HG02973 (cell line): ENCODE measurements around the gene C19orf81.

Experiments used
- ATAC-seq: cut with Tn5 transposase; IDR thresholded peaks from one replicate; pipeline ENCODE4 v1.9.1; 2021; ENCODE audit warnings: moderate library complexity; ENCODE audit not compliant: unreplicated experiment

Gene C19orf81

GRCh38 chr19:50629194-50629593 lies 20.1 kb upstream of the C19orf81 start:
- ATAC-seq, result no peak

DNA sequence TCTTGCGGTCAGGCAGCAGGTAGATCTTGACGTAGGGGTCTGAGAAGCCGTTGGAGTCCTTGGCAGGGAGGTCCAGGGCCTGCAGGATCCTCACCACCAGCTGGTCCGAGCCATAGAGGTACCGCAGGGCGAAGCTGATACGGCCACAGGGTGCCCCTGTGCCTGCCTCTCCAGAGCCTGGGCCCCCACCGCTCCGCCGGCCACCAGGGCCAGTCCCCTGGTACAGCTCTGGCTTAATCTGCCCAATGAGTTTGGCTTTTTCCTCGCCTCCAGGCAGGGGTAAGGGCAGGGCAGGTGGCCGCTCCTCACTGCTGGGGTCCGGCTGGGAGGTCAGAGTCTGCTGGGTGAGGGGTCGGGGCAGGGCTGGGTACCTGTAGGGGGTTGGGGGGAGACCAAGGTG lies 19.4 kb upstream of the C19orf81 start:
- no peak for ATAC-seq

DNA sequence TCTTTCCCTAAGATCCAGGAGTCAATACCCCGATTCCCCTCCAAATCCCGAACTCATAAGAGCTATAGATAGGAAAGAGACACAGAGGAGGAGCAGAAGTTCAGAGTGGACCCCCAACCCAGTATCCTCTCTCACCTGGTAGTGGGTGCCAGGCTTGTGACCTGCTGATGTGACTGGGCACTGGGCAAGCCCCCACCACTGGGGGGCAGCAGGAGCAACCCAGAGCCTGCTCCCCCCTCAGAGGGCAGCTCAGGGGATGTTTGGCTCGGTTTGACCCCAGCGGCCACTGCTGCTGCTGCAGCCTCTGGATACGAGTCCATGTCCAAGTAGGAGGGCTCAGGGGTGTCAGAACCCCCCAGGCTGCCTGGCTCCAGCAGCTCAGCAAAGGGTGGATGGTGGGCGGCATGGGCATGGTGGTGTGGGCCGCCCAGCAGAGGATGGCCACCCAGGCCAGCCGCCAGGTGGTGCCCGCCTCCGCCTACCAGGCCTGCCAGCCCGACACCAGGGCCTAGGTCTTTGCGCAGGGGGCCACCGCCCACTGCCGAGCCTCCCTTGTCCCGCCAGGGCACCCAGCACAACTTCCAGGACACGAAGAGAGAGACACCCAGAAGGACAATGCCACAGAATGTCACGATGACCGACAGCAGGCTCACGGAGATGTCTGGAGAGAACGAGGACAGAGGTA lies 17.0 kb upstream of the C19orf81 start:
- ATAC-seq, result no peak

DNA sequence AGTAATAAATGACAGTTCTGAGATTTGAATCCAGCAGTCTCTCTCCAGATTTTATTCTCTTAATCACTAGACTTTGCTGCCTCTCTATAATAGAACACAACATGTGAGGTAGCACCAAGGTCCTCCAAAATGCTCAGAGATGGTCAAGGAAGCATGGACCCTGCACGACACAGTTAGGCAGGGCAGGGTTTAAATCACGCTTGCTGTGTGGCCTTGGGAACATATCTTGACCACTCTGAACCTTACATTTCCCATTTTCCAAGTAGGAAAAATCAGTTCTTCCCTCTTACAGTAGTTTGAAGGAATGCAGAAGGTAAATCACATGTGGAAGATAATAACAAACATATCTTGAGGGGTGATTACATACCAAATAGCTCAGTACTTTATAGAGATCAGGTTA lies 15.9 kb upstream of the C19orf81 start:
- no peak for ATAC-seq

GRCh38 chr19:50633973-50634372 lies 15.3 kb upstream of the C19orf81 start:
- no peak for ATAC-seq

DNA sequence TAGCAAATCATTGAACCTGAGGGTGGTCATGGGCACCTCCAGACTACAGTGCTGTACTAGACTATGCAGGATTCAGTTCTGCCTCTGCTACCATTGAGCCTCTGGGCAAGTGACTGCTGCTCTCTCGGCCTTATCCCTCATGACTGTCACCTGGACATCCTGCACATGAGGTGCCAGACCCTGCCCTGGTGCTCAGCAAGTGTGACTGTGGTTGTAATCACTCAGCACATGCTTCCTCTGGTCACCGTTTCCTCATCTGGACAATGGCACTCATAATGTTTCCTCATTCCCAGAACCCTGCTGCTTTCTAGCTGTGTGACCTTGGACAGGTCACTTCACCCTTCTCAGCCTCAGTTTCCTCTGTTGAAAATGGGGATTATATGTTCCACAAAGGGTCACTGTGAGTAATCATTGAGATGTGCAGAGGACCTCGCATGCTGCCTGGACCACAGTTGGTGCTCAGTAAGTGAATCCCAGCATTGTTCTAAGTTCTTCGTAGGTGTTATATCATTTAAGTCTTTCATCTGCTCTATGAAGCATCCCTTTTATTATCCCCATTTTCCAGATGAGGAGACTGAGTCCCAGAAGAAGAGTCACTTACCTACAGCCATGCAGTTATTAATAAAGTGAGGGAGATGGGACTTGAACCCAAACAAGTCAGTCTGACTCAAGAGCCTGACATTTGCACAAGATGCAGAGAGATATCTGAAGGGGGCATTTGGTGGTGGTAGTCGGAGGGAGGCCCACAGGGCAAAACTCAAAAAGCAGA lies 12.7 kb upstream of the C19orf81 start:
- no peak for ATAC-seq

GRCh38 chr19:50638600-50638999 lies 10.6 kb upstream of the C19orf81 start:
- ATAC-seq, result no peak

DNA sequence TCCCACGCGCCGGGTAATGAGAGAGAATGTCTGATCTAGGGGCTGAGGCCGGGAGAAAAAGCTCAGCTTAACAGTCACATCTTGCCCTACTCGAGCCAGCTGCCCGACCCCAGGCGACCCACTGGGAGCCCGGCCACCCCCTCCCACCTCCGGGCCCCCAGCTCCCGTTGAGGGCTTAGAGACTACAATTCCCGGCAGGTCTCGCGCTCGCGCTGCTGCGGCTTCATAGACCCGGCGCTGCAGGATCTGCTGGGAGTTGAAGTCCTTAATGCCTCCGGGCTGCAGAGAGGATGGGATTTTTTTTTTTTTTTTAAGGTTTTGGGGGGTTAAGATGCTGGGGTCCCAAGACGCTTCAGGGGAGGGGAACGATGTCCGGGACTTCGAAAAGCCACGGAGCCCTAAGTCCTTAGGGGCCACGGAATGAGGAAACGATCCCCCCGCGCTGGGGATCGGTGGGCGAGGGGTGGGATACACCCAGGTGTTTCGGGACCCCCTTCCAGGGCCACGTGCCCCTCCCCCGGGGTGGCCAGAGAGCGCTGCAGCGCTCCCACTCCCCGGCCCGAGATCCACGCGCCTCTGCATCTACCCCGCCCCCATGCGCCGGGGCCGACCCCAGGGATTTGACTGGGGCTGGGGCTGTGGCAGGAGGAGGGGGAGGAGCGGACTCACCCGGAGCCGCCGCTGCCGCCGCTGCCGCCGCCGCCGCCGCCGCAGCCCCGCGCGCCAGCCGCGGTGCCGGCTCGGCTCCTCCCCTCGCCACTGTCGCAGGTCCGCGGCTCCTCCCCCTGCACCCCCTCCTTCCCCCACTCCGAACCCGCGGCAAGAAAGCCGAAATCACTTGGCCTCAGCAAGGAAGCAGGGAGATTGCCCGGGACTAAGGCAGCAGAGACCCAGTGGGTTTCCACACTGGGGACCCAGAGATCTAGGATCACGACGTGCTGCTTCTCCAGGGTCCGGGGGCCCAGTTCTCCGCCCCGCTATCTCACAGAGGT lies 9.8 kb upstream of the C19orf81 start, which contains the start of gene SYT3:
Gene SYT3 (minus strand): TSS at position 761 of the 992 bp plus-strand sequence. CDS start 2,470 bp downstream, outside the sequence.
- no peak for ATAC-seq

GRCh38 chr19:50640368-50640767 lies 8.9 kb upstream of the C19orf81 start:
- no peak for ATAC-seq

- ATAC-seq, result no peak
These were observed 4.8 kb upstream of the C19orf81 start for GRCh38 chr19:50644315-50644915.

- no peak for ATAC-seq
These were observed 4.1 kb upstream of the C19orf81 start for GRCh38 chr19:50645107-50645506.

DNA sequence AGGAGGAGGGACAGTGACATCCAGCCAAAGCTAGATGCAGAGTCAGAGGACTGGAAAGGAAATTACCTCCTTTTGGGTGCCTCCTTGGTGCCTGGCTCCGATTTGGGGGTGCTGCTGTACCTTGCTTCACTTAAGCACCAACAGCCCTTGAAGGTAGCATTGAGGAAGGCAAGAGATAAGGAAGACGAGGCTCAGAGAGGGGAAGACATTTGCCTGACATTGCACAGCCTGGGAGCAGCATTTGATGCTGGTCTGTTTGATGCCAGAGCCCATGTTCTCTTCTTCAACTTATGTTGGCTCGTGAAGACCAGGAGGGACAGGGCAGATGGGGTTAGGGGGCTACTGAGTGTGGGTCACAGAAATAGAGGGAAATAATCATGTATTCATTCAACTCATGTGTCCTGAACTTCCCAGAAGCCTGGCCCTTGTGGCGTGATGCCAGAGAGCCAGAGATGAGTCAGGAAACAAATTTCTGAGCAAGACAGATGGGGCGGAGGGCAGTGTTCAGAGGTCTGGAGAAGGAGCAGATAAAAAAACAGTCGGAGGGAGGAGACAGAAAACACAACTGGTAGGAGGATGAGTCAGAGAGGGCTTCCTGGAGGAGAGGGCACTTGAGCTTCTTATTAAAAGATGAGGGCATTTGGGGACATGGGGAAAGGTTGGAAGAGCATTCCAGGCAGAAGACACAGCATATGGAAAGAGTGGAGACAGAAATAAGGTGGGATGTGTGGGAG lies 3.0 kb upstream of the C19orf81 start:
- no peak for ATAC-seq

DNA sequence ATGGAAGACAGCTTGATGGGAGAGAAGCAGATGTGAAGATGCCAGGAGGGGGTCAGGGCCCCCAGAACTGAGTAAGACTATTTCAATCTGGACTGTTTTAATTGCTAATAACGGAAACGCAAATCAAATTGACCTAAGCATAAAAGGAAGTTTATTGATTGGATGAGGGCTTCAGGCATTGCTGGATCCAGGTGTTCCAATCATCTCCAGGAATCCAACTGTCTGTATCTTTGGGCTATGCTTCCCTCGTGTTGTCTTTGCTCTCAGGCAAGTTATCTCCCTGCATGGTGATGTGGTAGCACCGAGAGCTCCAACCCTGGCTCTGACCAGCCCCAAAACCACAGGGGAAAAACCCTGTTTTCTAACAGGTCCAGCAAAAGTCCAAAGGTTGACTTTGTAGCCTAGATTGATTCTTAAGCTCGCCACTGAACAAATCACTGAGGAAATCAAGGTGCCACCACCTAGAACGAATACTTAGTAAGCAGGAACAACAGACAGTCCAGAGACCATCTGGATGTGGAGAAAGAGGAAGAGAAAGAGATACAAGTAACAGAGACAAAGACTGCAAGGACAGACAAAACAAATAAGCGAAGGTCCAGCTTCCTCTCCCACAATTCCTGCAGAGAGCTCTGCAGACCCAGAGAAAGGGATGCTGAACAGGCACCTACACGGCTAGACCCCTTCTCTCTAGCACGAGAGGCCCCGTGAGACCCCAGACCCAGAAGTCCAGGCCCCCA lies 1.2 kb upstream of the C19orf81 start:
- ATAC-seq, result no peak

- no peak for ATAC-seq
These were observed 586 bp upstream of the C19orf81 start for GRCh38 chr19:50648659-50649058.

GRCh38 chr19:50651174-50651573 lies 1.9 kb downstream of the C19orf81 start:
- ATAC-seq, result no peak

GRCh38 chr19:50652722-50653121 lies 3.5 kb downstream of the C19orf81 start:
- no peak for ATAC-seq

DNA sequence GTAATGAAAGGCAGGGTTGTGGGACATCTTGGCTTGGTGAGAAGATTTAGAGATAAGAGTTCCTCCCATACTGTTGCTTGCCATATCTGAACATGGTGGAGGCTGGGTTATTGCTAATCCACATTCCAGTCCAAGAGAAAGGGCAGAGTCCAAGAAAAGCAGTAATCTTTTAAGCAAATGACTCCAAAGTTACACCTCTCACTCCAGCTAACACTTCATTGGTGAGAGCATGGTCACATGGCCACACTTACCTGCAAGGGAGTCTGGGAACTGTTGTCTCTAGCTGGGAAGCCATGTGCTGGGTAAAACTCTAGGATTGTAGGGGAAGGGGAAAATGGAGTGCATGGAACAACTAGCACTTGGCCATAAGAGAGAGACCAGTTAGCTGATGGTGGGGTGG lies 5.6 kb downstream of the C19orf81 start:
- ATAC-seq, result no peak

- ATAC-seq, result no peak
These were observed 8.0 kb downstream of the C19orf81 start for GRCh38 chr19:50657222-50657669.

DNA sequence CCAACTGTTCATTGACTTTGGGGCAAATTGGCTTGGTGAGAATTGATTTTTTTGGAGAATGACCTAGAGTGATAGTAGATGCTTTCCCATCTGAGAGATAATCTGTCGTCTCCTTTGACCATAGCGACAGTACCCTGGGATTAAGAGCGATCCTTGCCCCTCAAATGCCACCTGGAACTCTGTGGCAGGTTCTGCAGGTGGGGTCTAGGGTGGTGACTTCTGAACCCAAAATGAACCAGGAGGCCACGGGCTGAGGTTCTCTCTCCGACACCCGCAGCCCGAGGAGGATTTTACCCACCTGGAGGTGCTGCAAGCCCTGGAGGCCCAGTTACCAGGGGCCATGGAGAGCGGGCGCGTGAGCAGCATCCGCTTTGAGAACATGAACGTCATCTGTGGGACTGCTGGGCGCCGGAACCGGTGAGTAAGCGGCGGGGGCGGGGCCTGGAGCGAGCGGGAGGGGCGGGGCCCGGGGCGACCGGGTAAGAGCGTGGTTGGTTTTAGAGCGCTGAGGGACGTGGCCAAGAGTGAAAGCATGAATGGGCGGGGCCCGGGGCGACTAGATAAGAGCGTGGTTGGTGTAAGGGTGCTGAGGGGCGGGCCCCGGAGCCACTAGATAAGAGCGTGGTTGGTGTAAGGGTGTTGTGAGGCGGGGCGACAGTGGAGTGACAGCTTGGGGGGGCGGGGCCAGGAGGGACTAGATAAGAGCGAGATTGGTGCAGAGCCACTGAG lies 8.6 kb downstream of the C19orf81 start:
- peak; percentile 71 for ATAC-seq
